GM18951 (cell line): Measurements from ENCODE around the gene CYS1.
"Not testable (repeated sequence)": the region's sequence is repeated elsewhere in the genome, so short reads cannot be mapped to it uniquely, and the experiment has no call there.

Experiments
- POLR2A ChIP-seq: IDR thresholded peaks from 4 replicates; pipeline ENCODE4 v1.6.1; 2011; ENCODE audit warnings: mild to moderate bottlenecking; ENCODE audit not compliant: insufficient read length, insufficient read depth; ENCODE audit errors: extremely low read depth
- in situ Hi-C: fragments of 300-500 bp; cut with MboI; formaldehyde crosslinking; loops from one replicate; pipeline ENCODE4 v1.12.0; 2022; ENCODE audit warnings: low sequenced_read_pairs, mixed read lengths, inconsistent platforms; ENCODE audit not compliant: unreplicated experiment

Gene CYS1

DNA sequence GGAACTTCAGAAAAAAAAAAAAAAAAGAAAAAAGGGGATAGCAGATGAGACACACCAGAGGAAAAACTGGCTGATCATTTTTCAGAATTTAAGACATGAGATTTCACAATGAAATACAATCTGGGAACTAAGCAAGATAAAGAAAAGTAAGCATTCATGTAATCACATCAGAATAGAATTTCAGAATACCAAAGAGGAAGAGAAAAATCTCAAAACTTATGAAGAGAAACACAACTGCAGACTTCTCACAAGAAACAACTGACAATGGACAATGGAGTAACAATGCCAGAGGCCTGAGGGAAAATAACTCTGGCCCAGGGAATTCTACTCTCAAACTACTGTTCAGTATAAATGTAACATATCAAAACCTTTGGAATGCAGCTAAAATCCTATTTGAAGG, 29.1 kb upstream of the CYS1 start:
- TF ChIP-seq POLR2A = no peak
- in situ Hi-C loops = no loop called here

DNA sequence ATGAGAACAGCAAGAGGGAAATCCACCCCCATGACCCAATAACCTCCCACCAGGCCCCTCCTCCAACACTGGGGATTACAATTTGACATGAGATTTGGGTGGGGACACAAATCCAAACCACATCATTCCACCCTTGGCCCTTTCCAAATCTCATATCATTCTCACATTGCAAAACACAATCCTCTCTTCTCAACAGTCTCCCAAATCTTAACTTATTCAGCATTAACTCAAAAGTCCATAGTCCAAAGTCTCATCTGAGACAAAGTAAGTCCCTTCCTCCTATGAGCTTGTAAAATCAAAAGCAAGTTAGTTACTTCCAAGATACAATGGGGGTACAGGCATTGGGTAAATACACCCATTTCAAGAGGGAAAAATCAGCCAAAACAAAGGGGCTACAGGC, 24.7 kb upstream of the CYS1 start:
- in situ Hi-C loops = not testable (repeated sequence)

DNA sequence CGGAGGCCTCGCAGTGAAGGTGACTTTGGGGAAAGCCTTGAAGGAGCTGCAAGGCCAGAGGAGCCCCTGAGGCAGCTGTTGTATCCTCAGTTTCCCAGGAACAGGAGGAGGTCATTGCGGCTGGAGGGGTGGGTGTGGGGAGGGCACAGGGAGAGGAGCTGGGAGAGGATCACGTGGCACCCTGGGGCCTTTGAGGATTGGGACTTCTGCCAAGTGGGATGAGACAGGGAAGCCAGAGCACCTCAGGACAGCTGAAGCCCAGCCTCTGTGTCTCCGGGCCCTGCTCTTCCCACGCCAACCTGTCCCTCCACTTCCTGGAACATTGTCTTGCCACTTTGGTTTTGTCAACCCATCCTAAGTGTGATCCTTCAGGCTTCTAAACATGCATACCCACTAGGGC, 23.0 kb upstream of the CYS1 start:
- in situ Hi-C loops = no loop called here
- no peak for TF ChIP-seq POLR2A

- in situ Hi-C loops = no loop called here
- TF ChIP-seq POLR2A = no peak
Measured at GRCh38 chr2:10101491-10101890, 21.3 kb upstream of the CYS1 start.

GRCh38 chr2:10097352-10098148, 17.3 kb upstream of the CYS1 start:
- in situ Hi-C loops = no loop called here
- no peak for TF ChIP-seq POLR2A

DNA sequence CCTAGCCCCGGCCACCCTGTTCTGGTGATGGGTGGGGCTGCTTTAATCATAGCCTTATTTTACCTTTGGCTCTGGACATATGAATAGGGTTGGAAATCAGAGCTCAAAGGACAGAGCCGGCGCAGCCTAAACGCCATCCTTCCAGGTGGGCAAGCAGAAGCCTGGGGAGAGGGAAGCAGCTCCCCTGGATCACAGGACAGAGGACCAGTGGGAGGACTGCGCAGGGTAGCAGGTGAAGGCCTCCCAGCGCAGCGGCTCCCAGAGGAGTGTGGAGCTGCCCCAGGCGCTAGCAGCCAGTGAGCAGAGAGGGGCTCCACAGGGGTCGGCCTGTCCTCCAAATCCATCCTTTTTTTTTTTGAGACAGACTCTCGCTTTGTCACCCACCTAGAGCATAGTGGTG, 16.4 kb upstream of the CYS1 start:
- TF ChIP-seq POLR2A = no peak
- in situ Hi-C loops = no loop called here

- in situ Hi-C loops = no loop called here
Measured at GRCh38 chr2:10095175-10095574, 15.0 kb upstream of the CYS1 start.

DNA sequence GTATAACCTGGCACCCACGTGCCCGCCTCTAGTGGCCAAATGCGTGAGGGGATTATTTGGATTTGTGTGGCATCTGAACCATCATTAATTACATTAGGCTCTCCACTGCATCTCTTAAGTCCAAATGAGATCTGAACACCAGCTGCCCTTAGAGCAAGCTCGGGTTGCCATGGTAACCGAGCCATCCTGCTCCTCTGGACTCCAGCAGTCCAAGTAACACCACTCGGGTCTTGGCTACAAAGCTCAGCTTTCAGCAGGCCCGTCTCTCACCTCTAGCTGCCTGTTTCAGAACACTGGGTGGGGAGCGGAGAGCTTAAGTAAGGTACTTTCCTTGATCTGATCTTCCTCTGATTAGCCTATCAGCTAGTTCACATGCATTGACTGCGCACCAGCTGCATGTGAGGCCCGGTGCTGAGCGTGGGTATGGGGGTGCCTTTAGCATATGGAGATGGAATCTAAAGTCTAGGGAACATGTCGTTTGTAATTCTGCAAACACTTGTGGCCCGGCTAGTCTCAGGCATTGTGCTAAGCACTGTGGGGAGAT, 14.1 kb upstream of the CYS1 start:
- in situ Hi-C loops = no loop called here
- no peak for TF ChIP-seq POLR2A

More at GRCh38 chr2:10095175-10095574, 15.0 kb upstream of the CYS1 start:
- no peak for TF ChIP-seq POLR2A

- in situ Hi-C loops = not testable (repeated sequence)
Measured at GRCh38 chr2:10091889-10092244, 11.7 kb upstream of the CYS1 start.

- in situ Hi-C loops = no loop called here
Measured at GRCh38 chr2:10091182-10091888, 11.1 kb upstream of the CYS1 start.

DNA sequence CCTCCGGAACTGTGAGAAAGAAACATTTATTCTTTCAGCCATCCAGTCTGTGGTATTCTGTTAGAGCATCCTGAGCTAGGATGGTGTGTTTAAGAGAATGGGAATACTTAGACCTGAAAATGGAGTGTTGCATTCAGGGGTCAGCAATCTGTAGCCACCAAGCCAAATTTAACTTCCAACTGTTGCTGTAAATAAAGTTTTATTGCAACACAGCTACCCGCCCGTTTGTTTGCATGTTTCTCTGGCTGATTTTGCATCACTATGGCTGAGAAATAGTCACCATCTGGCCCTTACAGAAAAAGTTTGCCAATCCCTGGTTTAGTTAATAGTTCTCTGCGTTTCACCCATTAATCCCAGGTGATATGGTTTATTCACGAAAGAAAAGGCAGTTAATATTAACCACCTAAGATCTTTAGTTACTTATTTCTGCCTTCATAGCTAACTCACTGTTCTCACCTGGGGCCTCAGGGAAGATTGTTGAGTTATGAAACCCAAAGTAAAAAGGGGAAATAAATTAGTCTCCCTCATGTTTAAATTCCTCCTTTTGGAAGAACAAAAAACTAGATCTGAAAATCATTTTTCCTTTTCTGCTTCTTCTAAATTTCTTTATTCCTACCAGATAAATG, 9.5 kb upstream of the CYS1 start:
- in situ Hi-C loops = no loop called here
- no peak for TF ChIP-seq POLR2A

More at GRCh38 chr2:10091182-10091888, 11.1 kb upstream of the CYS1 start:
- peak; percentile 41 for TF ChIP-seq POLR2A

DNA sequence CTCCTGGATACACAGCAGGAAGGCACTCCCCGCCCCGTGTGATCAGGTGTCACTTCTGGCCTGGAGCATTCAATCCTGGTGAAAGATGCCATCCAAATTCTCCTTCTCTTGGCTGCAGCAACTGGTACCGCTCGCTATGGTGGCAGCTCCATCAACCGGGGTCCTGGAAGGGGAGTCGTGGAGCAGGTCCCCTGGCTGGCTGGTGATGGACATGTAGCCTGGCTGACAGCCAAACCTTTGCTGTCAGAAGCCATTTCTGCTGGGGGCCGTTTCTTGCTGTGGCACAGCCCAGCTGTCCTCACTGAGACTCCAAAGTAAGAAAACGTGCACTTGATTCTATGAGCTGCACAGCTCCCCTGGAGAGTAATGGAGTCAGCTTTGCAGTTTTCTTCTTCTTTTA, 7.1 kb upstream of the CYS1 start:
- TF ChIP-seq POLR2A = no peak
- in situ Hi-C loops = no loop called here

GRCh38 chr2:10086950-10087349, 6.7 kb upstream of the CYS1 start:
- no peak for TF ChIP-seq POLR2A

DNA sequence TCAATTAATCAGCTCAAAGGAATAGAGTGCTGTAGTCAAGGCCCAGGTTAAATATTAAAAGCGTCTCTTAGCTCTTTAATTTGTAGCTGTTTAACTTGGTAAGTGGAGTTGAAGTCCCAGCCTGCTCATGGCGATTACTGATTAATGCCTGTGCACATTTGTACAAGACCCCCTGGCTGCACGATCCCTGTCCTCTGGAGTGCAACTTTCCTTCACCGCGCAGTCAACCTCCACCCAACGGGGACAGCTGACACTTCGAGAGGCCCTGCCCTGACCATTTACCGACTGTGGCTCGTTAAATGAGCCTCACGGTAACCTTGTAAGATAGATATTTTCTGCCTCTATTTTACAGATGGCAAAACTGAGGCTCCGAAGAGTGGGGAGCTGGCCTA, 5.5 kb upstream of the CYS1 start:
- TF ChIP-seq POLR2A = no peak
- in situ Hi-C loops = no loop called here

More at GRCh38 chr2:10086950-10087349, 6.7 kb upstream of the CYS1 start:
- in situ Hi-C loops = no loop called here

DNA sequence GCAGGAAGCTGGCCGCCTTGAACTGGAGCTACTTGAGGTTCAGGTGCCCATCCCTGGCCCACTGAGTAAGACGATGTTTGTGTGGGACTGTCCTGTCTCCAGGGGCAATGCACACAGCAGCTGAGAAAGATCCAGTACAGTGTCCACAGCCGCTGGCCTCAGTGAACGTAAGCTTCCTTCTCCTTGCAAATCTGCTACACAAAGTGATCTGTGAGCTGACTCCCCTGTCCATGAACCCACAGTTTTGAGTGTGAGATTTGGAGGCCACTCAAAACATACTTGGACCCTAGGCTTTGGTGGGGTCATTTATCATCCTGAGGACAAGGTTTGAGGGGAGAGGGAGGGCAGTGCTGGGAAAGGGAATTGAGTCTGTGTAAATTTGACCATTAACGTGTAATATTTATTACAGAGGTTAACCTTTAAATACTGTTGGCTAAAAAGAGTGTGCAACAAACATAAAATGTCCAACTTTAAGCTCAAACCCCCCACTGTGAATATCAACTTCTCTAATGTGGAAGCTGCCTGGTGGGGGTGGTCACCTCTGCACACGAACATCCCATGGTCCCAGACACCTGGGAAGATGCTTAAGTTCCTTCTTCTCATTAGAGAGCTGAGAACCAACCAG, 4.9 kb upstream of the CYS1 start:
- in situ Hi-C loops = no loop called here
- TF ChIP-seq POLR2A = no peak
